ENCODE data around the gene TBC1D22A.

The TBC1D22A gene

GRCh38 chr22:46853191-46853590 is 90.7 kb downstream of the TBC1D22A start:
- Mint-ChIP-seq H3K27me3 (no peaks in the 10 kb centered on the region), H3K36me3 (peaks cover 35% of the 10 kb centered on the region), H3K27ac (no peak overlapping the region), H3K4me1 (peaks cover 22% of the 10 kb centered on the region), H3K9me3 (no peaks in the 10 kb centered on the region), H3K4me3 (no peak overlapping the region)
- no peak for ATAC-seq (ENCODE audit: low read depth)
- no peak for DNase-seq (ENCODE audit: low spot score in 2 of 2)

DNA sequence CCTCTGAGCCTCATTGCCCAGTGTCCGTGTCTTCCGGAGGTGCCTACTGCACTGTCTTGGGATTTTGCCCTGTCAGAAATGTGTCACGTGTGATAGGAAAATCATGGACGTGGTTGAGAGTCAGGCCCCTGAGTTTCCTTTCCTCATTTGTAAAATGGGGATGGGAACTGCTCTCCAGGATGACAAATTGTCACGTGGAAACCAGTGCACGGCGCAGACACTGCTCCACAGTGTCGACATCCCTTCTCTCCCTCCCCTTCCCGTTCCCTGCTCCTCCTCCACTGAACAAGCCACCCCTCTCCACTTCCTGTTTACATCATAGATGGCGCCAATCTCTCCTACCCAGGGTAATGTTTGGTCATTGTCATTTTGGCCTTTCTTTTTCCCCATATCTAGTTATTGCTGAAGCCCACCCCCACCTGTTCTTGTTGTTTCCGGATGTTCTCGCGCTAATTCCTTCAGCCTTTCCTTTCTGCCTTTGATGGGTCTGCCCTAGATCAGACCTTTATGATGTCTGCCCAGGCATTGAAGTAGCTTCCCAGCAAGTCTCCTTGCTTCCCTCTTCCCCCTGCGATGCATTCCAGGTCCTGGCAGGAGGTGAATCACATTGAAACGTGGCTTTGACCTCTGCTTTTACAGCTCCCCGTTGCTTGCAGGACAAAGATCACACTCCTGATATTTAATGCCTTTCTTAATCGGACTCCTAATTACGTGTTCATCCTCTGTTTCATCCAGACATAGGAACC is 91.8 kb downstream of the TBC1D22A start:
- Mint-ChIP-seq H3K4me1 (peaks cover 24% of the 10 kb centered on the region), H3K36me3 (peaks cover 33% of the 10 kb centered on the region), H3K9me3 (no peaks in the 10 kb centered on the region), H3K27ac (peak overlapping the region; percentile 52), H3K4me3 (no peak overlapping the region), H3K27me3 (no peaks in the 10 kb centered on the region)
- DNase-seq (ENCODE audit: low spot score in 2 of 2) (no peak), ATAC-seq (ENCODE audit: low read depth) (no peak)

- no peak overlapping the region for H3K27ac Mint-ChIP-seq
- no peaks in the 10 kb centered on the region for H3K9me3 Mint-ChIP-seq
- no peak for ATAC-seq (ENCODE audit: low read depth)
- peaks cover 26% of the 10 kb centered on the region for H3K4me1 Mint-ChIP-seq
- no peak for DNase-seq (ENCODE audit: low spot score in 2 of 2)
- H3K27me3 Mint-ChIP-seq = no peaks in the 10 kb centered on the region
- peaks cover 22% of the 10 kb centered on the region for H3K36me3 Mint-ChIP-seq
- H3K4me3 Mint-ChIP-seq = no peak overlapping the region
Measured at GRCh38 chr22:46855681-46856080, 93.2 kb downstream of the TBC1D22A start.

DNA sequence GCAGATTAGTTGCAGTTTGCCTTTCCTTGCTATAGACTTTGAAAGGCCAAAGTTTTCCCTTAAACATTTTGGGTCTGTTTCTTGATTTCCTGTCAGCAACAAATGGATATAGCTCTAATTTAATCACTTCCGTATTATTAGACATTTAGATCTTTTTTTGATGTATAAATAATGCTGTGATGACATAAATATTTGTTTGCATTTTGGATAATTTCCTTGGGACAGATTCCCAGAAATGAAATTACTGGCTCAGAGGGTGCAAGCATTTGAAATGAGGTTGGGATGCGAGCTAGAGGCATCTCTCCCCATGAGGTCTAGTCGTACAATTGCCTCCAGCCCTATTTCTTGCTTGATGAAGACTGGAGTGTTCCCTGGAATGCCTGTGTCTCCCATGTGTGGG is 94.2 kb downstream of the TBC1D22A start:
- no peak overlapping the region for H3K27ac Mint-ChIP-seq
- no peak for DNase-seq (ENCODE audit: low spot score in 2 of 2)
- peaks cover 29% of the 10 kb centered on the region for H3K4me1 Mint-ChIP-seq
- H3K9me3 Mint-ChIP-seq = no peaks in the 10 kb centered on the region
- no peak overlapping the region for H3K4me3 Mint-ChIP-seq
- H3K36me3 Mint-ChIP-seq = peaks cover 17% of the 10 kb centered on the region
- no peak for ATAC-seq (ENCODE audit: low read depth)
- no peaks in the 10 kb centered on the region for H3K27me3 Mint-ChIP-seq

- no peak overlapping the region for H3K27ac Mint-ChIP-seq
- no peak overlapping the region for H3K4me3 Mint-ChIP-seq
- no peaks in the 10 kb centered on the region for H3K9me3 Mint-ChIP-seq
- peaks cover 35% of the 10 kb centered on the region for H3K4me1 Mint-ChIP-seq
- peaks cover 17% of the 10 kb centered on the region for H3K36me3 Mint-ChIP-seq
- no peaks in the 10 kb centered on the region for H3K27me3 Mint-ChIP-seq
- ATAC-seq (ENCODE audit: low read depth) (no peak), DNase-seq (ENCODE audit: low spot score in 2 of 2) (no peak)
Measured at GRCh38 chr22:46857142-46857884, 94.9 kb downstream of the TBC1D22A start.

GRCh38 chr22:46857885-46858143 is 95.4 kb downstream of the TBC1D22A start:
- H3K4me3 Mint-ChIP-seq = no peak overlapping the region
- no peaks in the 10 kb centered on the region for H3K27me3 Mint-ChIP-seq
- DNase-seq (ENCODE audit: low spot score in 2 of 2) = no peak
- H3K36me3 Mint-ChIP-seq = peaks cover 13% of the 10 kb centered on the region
- no peak overlapping the region for H3K27ac Mint-ChIP-seq
- no peak for ATAC-seq (ENCODE audit: low read depth)
- peaks cover 37% of the 10 kb centered on the region for H3K4me1 Mint-ChIP-seq
- H3K9me3 Mint-ChIP-seq = no peaks in the 10 kb centered on the region

DNA sequence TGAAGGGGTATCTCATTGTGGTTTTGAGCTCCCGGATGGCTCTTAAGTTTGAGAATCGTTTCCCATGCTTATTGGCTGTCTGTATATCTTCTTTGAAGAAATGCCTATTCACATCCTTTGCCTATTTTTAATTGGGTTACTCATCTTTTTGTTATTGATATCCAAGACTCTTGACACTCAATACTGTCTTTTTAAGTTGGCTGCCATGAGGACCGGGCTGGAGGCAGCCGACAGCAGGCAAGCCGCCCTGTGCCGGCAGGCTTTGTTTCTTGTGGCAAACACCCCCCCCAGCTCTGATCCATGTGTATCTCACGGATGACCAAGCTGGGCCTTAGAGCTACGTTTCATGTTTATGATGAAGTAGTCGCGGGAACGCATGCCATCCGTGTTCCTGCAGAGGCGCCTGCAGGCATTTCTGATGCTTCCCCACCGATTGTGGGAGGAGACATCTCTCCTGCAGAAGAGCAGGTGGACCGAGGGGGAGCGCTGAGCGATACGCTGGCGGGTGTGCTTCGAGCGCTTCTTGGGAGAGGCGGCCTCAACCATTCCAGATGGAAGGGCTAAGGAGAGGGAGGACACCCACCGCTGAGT is 95.8 kb downstream of the TBC1D22A start:
- peaks cover 41% of the 10 kb centered on the region for H3K4me1 Mint-ChIP-seq
- ATAC-seq (ENCODE audit: low read depth) (no peak), DNase-seq (ENCODE audit: low spot score in 2 of 2) (no peak)
- no peak overlapping the region for H3K27ac Mint-ChIP-seq
- no peaks in the 10 kb centered on the region for H3K27me3 Mint-ChIP-seq
- H3K9me3 Mint-ChIP-seq = no peaks in the 10 kb centered on the region
- peaks cover 13% of the 10 kb centered on the region for H3K36me3 Mint-ChIP-seq
- H3K4me3 Mint-ChIP-seq = no peak overlapping the region

DNA sequence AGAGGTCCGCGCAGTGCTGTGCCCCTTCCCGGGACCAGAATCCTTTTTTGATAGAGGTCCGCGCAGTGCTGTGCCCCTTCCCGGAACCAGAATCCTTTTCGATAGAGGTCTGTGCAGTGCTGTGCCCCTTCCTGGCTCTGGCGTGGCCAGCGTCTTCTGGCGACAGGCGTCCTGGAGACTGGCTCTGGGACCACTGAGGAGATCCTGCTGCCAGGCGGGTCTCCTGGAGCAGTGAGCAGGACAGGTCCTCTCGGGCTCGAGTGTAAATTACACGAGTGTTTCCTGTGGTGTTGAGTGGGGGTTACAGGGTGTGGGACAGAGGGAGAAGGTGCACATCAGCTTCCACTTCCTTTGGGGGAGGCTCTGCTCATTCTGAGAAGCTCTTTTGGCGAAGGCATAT is 98.1 kb downstream of the TBC1D22A start:
- peak overlapping the region; percentile 68 for H3K27ac Mint-ChIP-seq
- peaks cover 33% of the 10 kb centered on the region for H3K4me1 Mint-ChIP-seq
- H3K4me3 Mint-ChIP-seq = no peak overlapping the region
- H3K36me3 Mint-ChIP-seq = peaks cover 9% of the 10 kb centered on the region
- no peaks in the 10 kb centered on the region for H3K27me3 Mint-ChIP-seq
- DNase-seq (ENCODE audit: low spot score in 2 of 2) (no peak), ATAC-seq (ENCODE audit: low read depth) (no peak)
- H3K9me3 Mint-ChIP-seq = no peaks in the 10 kb centered on the region

- Mint-ChIP-seq H3K4me3 (peak overlapping the region; percentile 67), H3K36me3 (peaks cover 10% of the 10 kb centered on the region), H3K27ac (peak overlapping the region; percentile 89), H3K4me1 (peaks cover 33% of the 10 kb centered on the region), H3K27me3 (no peaks in the 10 kb centered on the region), H3K9me3 (no peaks in the 10 kb centered on the region)
- DNase-seq (ENCODE audit: low spot score in 2 of 2) (no peak), ATAC-seq (ENCODE audit: low read depth) (no peak)
Measured at GRCh38 chr22:46861468-46862367, 99.3 kb downstream of the TBC1D22A start.

- H3K4me3 Mint-ChIP-seq = peak overlapping the region; percentile 67
- peaks cover 31% of the 10 kb centered on the region for H3K4me1 Mint-ChIP-seq
- H3K36me3 Mint-ChIP-seq = peaks cover 17% of the 10 kb centered on the region
- H3K27me3 Mint-ChIP-seq = no peaks in the 10 kb centered on the region
- ATAC-seq (ENCODE audit: low read depth) (peak; percentile 95), DNase-seq (ENCODE audit: low spot score in 2 of 2) (peak in 1 of 2 donors; percentile 21)
- no peaks in the 10 kb centered on the region for H3K9me3 Mint-ChIP-seq
- peak overlapping the region; percentile 89 for H3K27ac Mint-ChIP-seq
Measured at GRCh38 chr22:46862418-46863324, 100.2 kb downstream of the TBC1D22A start.

GRCh38 chr22:46863794-46864193 is 101.3 kb downstream of the TBC1D22A start:
- Mint-ChIP-seq H3K4me3 (no peak overlapping the region), H3K9me3 (no peaks in the 10 kb centered on the region), H3K36me3 (peaks cover 20% of the 10 kb centered on the region), H3K4me1 (peaks cover 28% of the 10 kb centered on the region), H3K27me3 (no peaks in the 10 kb centered on the region), H3K27ac (peak overlapping the region; percentile 31)
- no peak for ATAC-seq (ENCODE audit: low read depth)
- DNase-seq (ENCODE audit: low spot score in 2 of 2) = no peak

GRCh38 chr22:46864314-46865051 is 102.0 kb downstream of the TBC1D22A start:
- Mint-ChIP-seq H3K4me1 (peaks cover 35% of the 10 kb centered on the region), H3K36me3 (peaks cover 27% of the 10 kb centered on the region), H3K27me3 (no peaks in the 10 kb centered on the region), H3K27ac (no peak overlapping the region), H3K4me3 (no peak overlapping the region), H3K9me3 (peaks cover 3% of the 10 kb centered on the region)
- DNase-seq (ENCODE audit: low spot score in 2 of 2) (no peak), ATAC-seq (ENCODE audit: low read depth) (no peak)

DNA sequence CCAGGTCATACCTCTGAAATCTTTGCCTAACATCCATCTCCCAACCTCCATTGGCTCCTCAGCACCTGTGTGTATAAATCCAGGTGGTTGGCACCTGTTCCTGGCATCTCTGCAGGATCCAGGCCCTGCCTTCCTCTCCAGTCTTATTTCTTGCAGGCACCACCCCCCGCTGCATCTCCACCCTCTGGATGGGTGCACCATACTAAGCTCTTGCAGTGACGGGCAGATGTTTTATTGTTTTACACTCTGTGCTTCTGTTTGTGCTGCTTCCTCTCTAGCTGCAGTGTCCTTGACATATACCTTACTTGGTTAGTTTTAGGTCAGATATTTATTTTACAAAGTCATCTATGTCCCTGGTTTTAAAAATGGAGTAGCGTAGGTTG is 102.6 kb downstream of the TBC1D22A start:
- Mint-ChIP-seq H3K27ac (no peak overlapping the region), H3K9me3 (peaks cover 3% of the 10 kb centered on the region), H3K27me3 (no peaks in the 10 kb centered on the region), H3K4me1 (peaks cover 35% of the 10 kb centered on the region), H3K4me3 (no peak overlapping the region), H3K36me3 (peaks cover 30% of the 10 kb centered on the region)
- ATAC-seq (ENCODE audit: low read depth) (no peak), DNase-seq (ENCODE audit: low spot score in 2 of 2) (no peak)
